HepG2 (cell line): ENCODE measurements around the gene RIPPLY2. TPM values are rescaled to one million over a fixed set of nuclear protein-coding genes. Genes with fewer than 3 reads are reported as not detected.

Experiments used
- ARNT ChIP-seq: fragments of 450-650 bp; IDR thresholded peaks from 2 replicates; pipeline ENCODE4 v1.6.1; 2017
- ATF7 ChIP-seq, 2 experiments: fragments of 450-650 bp in 1 of 2; sonication (generic) in 1 of 2; formaldehyde crosslinking in 1 of 2; IDR thresholded peaks; 2 replicates each; pipeline versions ENCODE4 v1.4.0 to v1.6.1; 2016 to 2020; ENCODE audit warnings: antibody characterized with exemption in 1 of 2, mild to moderate bottlenecking in 1 of 2, missing genetic modification reagents in 1 of 2
- CBFB ChIP-seq: sonication (generic); formaldehyde crosslinking; IDR thresholded peaks from 2 replicates; pipeline ENCODE4 v1.4.0; 2020; ENCODE audit warnings: missing genetic modification reagents
- ELF1 ChIP-seq: sonication (generic); formaldehyde crosslinking; IDR thresholded peaks from 2 replicates; pipeline ENCODE4 v1.4.0; 2020; ENCODE audit warnings: missing genetic modification reagents
- FOXJ3 ChIP-seq: sonication (generic); formaldehyde crosslinking; IDR thresholded peaks from 2 replicates; pipeline ENCODE4 v1.4.0; 2020; ENCODE audit warnings: missing genetic modification reagents, mild to moderate bottlenecking, borderline replicate concordance
- GATA4 ChIP-seq: sonication (generic); IDR thresholded peaks from 2 replicates; pipeline ENCODE4 v1.6.1; 2016; ENCODE audit warnings: antibody characterized with exemption, low read depth, borderline replicate concordance
- HIVEP1 ChIP-seq: sonication (generic); formaldehyde crosslinking; IDR thresholded peaks from 2 replicates; pipeline ENCODE4 v1.4.0; 2020; ENCODE audit warnings: mild to moderate bottlenecking, missing genetic modification reagents
- MEIS1 ChIP-seq: sonication (generic); formaldehyde crosslinking; IDR thresholded peaks from 2 replicates; pipeline ENCODE4 v1.9.0; 2021; ENCODE audit warnings: mild to moderate bottlenecking, missing genetic modification reagents, moderate library complexity, borderline replicate concordance
- NCOA1 ChIP-seq: sonication (generic); formaldehyde crosslinking; IDR thresholded peaks from 2 replicates; pipeline ENCODE4 v1.9.0; 2021; ENCODE audit warnings: missing genetic modification reagents
- NFATC3 ChIP-seq: sonication (generic); formaldehyde crosslinking; IDR thresholded peaks from 2 replicates; pipeline ENCODE4 v1.5.1; 2020; ENCODE audit warnings: mild to moderate bottlenecking, missing genetic modification reagents
- PCBP2 ChIP-seq: fragments of 200-400 bp; formaldehyde crosslinking; optimal IDR thresholded peaks from 2 replicates; pipeline ENCODE3; 2018; ENCODE audit warnings: low read length, low read depth; ENCODE audit not compliant: poor library complexity, severe bottlenecking
- RBM39 ChIP-seq: fragments of 200-400 bp; formaldehyde crosslinking; IDR thresholded peaks from one replicate; pipeline ENCODE4 v1.6.1; 2018; ENCODE audit warnings: antibody characterized with exemption, mild to moderate bottlenecking, low read depth, low read length; ENCODE audit not compliant: poor library complexity, severe bottlenecking
- RNF2 ChIP-seq: fragments of 450-650 bp; conservative IDR thresholded peaks from 2 replicates; pipeline ENCODE4 v1.6.1; 2016; ENCODE audit warnings: low read depth
- RXRA ChIP-seq: sonication (generic); formaldehyde crosslinking; IDR thresholded peaks from 2 replicates; pipeline ENCODE4 v1.5.1; 2020; ENCODE audit warnings: missing genetic modification reagents
- SALL2 ChIP-seq: sonication (generic); formaldehyde crosslinking; IDR thresholded peaks from 2 replicates; pipeline ENCODE4 v1.8.1; 2023; ENCODE audit warnings: mild to moderate bottlenecking, missing genetic modification reagents, inconsistent platforms
- ZBTB3 ChIP-seq: sonication (generic); formaldehyde crosslinking; IDR thresholded peaks from 2 replicates; pipeline ENCODE4 v1.4.0; 2020; ENCODE audit warnings: low read depth, mild to moderate bottlenecking, moderate library complexity, missing genetic modification reagents, borderline replicate concordance
- ZFP41 ChIP-seq: sonication (generic); formaldehyde crosslinking; IDR thresholded peaks from 2 replicates; pipeline ENCODE4 v1.4.0; 2020; ENCODE audit warnings: mild to moderate bottlenecking, missing genetic modification reagents, borderline replicate concordance
- ZKSCAN8 ChIP-seq: IDR thresholded peaks from 2 replicates; pipeline ENCODE4 v1.6.1; 2016; ENCODE audit warnings: borderline replicate concordance, missing genetic modification reagents, missing compliant biosample characterization
- ZNF296 ChIP-seq: sonication (generic); formaldehyde crosslinking; conservative IDR thresholded peaks from 2 replicates; pipeline ENCODE4 v1.5.0; 2020; ENCODE audit warnings: mild to moderate bottlenecking, missing genetic modification reagents
- ZNF329 ChIP-seq: sonication (generic); formaldehyde crosslinking; IDR thresholded peaks from 2 replicates; pipeline ENCODE4 v1.9.0; 2021; ENCODE audit warnings: low read depth, mild to moderate bottlenecking, missing genetic modification reagents
- ZNF431 ChIP-seq: sonication (generic); formaldehyde crosslinking; IDR thresholded peaks from 2 replicates; pipeline ENCODE4 v1.9.0; 2022; ENCODE audit warnings: missing genetic modification reagents, low read depth, mild to moderate bottlenecking, borderline replicate concordance
- ZNF446 ChIP-seq: sonication (generic); formaldehyde crosslinking; IDR thresholded peaks from 2 replicates; pipeline ENCODE4 v1.5.0; 2020; ENCODE audit warnings: mild to moderate bottlenecking, missing genetic modification reagents
- ZNF550 ChIP-seq: sonication (generic); formaldehyde crosslinking; IDR thresholded peaks from 2 replicates; pipeline ENCODE4 v1.4.0; 2020; ENCODE audit warnings: mild to moderate bottlenecking, missing genetic modification reagents, borderline replicate concordance
- ZNF572 ChIP-seq: sonication (generic); formaldehyde crosslinking; IDR thresholded peaks from 2 replicates; pipeline ENCODE4 v1.5.1; 2020; ENCODE audit warnings: mild to moderate bottlenecking, missing genetic modification reagents
- ZNF7 ChIP-seq: IDR thresholded peaks from 2 replicates; pipeline ENCODE4 v1.6.1; 2016; ENCODE audit warnings: missing biosample characterization, missing genetic modification reagents
- polyA plus RNA-seq, 8 experiments: library from polyadenylated mRNA; depleted of rRNA in 3 of 8; stranded (reverse) in 7 of 8; unstranded in 1 of 8; fragments of >200 nt; fragmentation: Illumina TruSeq in 4 of 8; extraction: Trizol in 4 of 8; gene quantifications; 2 replicates each; pipeline versions ENCODE4 v1.2.1 to v1.2.3, GENCODE V29; 2011 to 2016; ENCODE audit warnings: low read depth in 4 of 8, missing spikeins in 1 of 8, mixed read lengths in 1 of 8; ENCODE audit not compliant: insufficient read depth in 1 of 8
- total RNA-seq, 5 experiments: library from RNA; depleted of rRNA; stranded (reverse); fragments of >200 nt; fragmentation: Illumina TruSeq; extraction: Trizol; gene quantifications; 2 replicates each; pipeline ENCODE4 v1.2.3, GENCODE V29; 2016; ENCODE audit warnings: low read depth in 1 of 5
- TF ChIP-seq, protein P1 (sequence below): sonication (generic); formaldehyde crosslinking; conservative IDR thresholded peaks from 2 replicates; pipeline ENCODE4 v1.8.0; 2022; ENCODE audit warnings: mild to moderate bottlenecking, moderate library complexity, missing genetic modification reagents
- TF ChIP-seq, protein P2 (sequence below): sonication (generic); formaldehyde crosslinking; IDR thresholded peaks from 2 replicates; pipeline ENCODE4 v1.8.0; 2022; ENCODE audit warnings: missing genetic modification reagents, mild to moderate bottlenecking, inconsistent platforms, borderline replicate concordance

RIPPLY2 gene
- total and polyA plus RNA-seq, 2 of the 13 experiments (the other 11 are each of a cell fraction or from before 2014, with no cell fraction given) = not detected

DNA sequence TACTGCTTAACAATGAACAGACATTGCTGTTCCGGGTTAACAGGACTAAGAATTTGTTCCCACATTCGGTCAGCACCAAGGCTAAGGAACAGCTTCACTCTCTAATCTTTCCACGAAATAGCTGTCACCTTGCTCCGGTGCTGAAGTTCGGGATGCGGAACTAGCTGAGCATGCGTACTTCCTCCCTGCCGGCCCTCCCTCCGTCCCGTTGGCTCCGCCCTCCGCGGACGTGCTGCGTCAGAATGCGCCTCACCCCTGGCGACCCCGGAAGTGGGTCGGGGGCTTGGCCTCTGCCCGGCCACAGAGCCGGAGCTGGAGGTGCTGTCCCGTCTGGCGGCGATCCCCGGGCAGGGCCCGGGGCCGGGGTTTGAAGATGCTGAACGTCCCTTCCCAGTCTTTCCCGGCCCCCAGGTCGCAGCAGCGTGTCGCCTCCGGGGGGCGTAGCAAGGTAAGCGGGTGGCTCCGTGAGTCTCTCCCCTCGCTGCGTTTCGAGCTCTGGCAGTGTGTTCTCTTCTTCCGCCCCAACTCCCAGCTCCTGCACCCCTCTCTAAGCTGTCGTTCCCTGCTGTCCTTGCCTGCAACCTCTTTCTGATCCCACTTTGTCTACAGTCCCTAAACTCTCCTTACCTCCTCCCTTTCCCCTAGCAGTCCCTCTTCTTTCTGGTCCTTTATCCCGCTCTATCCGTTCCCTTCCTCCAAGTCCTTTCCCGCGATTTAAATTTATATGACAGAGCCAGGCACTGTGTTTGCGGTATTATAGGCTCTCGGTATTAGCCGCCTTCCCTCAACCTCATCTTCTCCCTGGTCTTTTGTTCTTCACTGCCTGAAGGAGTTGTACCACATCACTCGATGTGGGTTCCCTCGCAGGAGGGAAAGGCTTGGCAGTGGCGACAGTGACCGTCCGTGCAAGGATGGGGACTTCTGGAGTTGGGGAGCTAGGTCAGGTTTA lies 6.5 kb downstream of the RIPPLY2 start, which contains the start of gene CYB5R4 (continued):
- TF ChIP-seq ZNF296 (CRISPR knock-in tag) (peak; percentile 82; the same call in 1 of the 2 replicates), ZBTB3 (no peak), RNF2 (no peak), FOXJ3 (CRISPR knock-in tag) (peak; percentile 81), GATA4 (0 out of 2 replicates have a peak, but pooled peaks have one; percentile 57), NCOA1 (CRISPR knock-in tag) (peak; percentile 91; the same call in 1 of the 2 replicates), ZKSCAN8 (CRISPR knock-in tag) (peak; percentile 81; the same call in 1 of the 2 replicates), HIVEP1 (CRISPR knock-in tag) (peak; percentile 57; the same call in 1 of the 2 replicates), SALL2 (CRISPR knock-in tag) (peak; percentile 89), CBFB (CRISPR knock-in tag) (no peak), NFATC3 (CRISPR knock-in tag) (no peak; the same call in 1 of the 2 replicates), ZNF329 (CRISPR knock-in tag) (peak; percentile 87), ZFP41 (CRISPR knock-in tag) (peak; percentile 79), ELF1 (CRISPR knock-in tag) (peak; percentile 100), PCBP2 (no peak), ZNF446 (peak; percentile 95; the same call in 1 of the 2 replicates), ZNF572 (CRISPR knock-in tag) (no peak), ZNF431 (CRISPR knock-in tag) (peak; percentile 87; the same call in 1 of the 2 replicates), ZNF550 (no peak), ZNF7 (CRISPR knock-in tag) (peak; percentile 86), RXRA (CRISPR knock-in tag) (peak; percentile 98), ARNT (no peak), RBM39 (peak; percentile 75), MEIS1 (CRISPR knock-in tag) (peak; percentile 65; the same call in 1 of the 2 replicates), ATF7 (IDR thresholded peaks at IDR 0.05) (no peak), ATF7 (CRISPR knock-in tag; IDR thresholded peaks at IDR 0.05) (no peak)
- TF ChIP-seq, protein P1, sequence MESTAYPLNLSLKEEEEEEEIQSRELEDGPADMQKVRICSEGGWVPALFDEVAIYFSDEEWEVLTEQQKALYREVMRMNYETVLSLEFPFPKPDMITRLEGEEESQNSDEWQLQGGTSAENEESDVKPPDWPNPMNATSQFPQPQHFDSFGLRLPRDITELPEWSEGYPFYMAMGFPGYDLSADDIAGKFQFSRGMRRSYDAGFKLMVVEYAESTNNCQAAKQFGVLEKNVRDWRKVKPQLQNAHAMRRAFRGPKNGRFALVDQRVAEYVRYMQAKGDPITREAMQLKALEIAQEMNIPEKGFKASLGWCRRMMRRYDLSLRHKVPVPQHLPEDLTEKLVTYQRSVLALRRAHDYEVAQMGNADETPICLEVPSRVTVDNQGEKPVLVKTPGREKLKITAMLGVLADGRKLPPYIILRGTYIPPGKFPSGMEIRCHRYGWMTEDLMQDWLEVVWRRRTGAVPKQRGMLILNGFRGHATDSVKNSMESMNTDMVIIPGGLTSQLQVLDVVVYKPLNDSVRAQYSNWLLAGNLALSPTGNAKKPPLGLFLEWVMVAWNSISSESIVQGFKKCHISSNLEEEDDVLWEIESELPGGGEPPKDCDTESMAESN (CRISPR knock-in tag) = peak; percentile 91
- TF ChIP-seq, protein P2, sequence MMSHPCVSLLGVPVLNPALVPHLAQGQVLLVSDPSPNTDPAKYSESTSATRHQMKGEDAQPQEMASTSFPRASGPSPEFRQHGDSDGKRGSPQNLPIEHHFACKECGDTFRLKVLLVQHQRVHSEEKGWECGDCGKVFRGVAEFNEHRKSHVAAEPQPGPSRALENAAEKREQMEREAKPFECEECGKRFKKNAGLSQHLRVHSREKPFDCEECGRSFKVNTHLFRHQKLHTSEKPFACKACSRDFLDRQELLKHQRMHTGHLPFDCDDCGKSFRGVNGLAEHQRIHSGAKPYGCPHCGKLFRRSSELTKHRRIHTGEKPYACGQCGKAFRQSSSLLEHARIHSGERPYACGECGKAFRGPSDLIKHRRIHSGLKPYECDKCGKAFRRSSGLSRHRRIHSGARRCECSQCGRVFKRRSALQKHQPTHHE (CRISPR knock-in tag) = peak; percentile 62; the same call in 1 of the 2 replicates
